ENCODE data around the gene KRTAP10-9. TPM values are rescaled to one million over a fixed set of nuclear protein-coding genes. Genes with fewer than 3 reads are reported as not detected.

KRTAP10-9 gene
- total RNA-seq (2022; extraction: Qiagen RNA extraction; ENCODE audit: low read depth), result not detected in 5 replicates

GRCh38 chr21:44626673-44627143 is at the start of gene KRTAP10-9:
Gene KRTAP10-9, plus strand, starts transcription at chr21:44627093. Its CDS starts 79 bp downstream, at chr21:44627172.

DNA sequence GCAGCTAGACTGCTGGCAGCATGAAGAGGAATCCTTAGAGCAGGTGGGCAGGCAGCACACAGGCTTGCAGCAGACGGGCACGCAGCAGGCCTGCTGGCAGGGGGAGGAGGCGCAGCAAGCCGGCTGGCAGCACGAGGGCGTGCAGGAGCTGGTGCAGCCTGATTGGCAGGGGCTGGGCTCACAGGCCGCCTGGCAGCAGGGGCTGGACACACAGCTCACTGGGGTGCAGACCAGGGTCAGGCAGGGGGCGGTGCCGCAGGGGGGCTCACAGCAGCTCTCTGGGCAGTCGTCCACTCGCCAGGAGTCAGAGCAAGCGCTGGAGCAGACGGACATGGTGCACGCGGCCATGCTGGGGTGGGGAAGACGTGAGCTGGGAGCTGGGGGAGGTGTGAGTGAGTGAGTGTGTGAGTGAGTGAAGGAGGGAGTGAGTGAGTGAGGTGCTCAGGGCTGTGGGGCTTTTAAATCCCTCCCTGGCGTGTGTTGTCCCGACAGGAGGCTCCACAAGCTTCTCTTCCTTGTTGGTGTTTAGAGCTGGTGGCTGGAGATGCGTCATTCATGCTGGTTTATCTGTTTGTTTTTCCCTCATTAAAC is 46.6 kb upstream of the KRTAP10-9 start, which contains the start of gene KRTAP10-5:
Gene KRTAP10-5 (minus strand): TSS at position 374 of the 591 bp plus-strand sequence. CDS start 26 bp downstream, at position 348.

GRCh38 chr21:44592446-44593311 is 34.2 kb upstream of the KRTAP10-9 start, which contains the start of gene KRTAP10-6:
Gene KRTAP10-6, minus strand, starts transcription at chr21:44592505. Its CDS starts 21 bp downstream, at chr21:44592484.

GRCh38 chr21:44600118-44600978 is 26.5 kb upstream of the KRTAP10-9 start, which contains the start of gene KRTAP10-7:
Gene KRTAP10-7, plus strand, starts transcription at chr21:44600597. Its CDS starts 25 bp downstream, at chr21:44600622.

GRCh38 chr21:44612029-44612486 is 14.8 kb upstream of the KRTAP10-9 start, which contains the start of gene KRTAP10-8:
Gene KRTAP10-8, plus strand, starts transcription at chr21:44612079. Its CDS starts 22 bp downstream, at chr21:44612101.

DNA sequence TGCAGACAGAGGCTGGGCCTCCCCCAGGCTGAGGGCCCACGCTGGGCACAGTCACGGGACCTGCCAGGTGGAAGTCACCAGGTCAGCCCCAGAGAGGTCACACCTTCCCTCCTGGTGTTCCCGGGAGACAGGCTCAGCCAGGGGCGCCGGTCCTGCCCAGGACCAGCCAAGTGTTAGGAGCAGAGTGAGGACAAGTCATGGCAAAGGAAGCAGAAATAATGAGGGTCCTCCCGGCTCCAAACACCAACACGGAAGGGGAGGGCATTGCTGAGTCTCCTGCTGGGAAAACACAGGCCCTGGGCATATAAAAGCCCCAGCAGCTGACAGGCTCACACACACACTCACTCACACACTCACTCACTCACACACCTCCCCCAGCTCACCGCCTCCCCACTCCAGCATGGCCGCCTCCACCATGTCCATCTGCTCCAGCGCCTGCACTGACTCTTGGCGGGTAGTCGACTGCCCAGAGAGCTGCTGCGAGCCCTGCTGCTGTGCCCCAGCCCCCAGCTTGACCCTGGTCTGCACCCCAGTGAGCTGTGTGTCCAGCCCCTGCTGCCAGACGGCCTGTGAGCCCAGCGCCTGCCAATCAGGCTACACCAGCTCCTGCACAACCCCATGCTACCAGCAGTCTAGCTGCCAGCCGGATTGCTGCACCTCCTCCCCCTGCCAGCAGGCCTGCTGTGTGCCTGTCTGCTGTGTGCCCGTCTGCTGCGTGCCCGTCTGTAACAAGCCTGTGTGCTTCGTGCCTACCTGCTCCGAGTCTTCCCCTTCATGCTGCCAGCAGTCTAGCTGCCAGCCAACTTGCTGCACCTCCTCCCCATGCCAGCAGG is 10.3 kb downstream of the KRTAP10-9 start, which contains the start of gene KRTAP10-10:
Gene KRTAP10-10 (plus strand): TSS at position 339 of the 833 bp plus-strand sequence. CDS start 62 bp downstream, at position 401.

DNA sequence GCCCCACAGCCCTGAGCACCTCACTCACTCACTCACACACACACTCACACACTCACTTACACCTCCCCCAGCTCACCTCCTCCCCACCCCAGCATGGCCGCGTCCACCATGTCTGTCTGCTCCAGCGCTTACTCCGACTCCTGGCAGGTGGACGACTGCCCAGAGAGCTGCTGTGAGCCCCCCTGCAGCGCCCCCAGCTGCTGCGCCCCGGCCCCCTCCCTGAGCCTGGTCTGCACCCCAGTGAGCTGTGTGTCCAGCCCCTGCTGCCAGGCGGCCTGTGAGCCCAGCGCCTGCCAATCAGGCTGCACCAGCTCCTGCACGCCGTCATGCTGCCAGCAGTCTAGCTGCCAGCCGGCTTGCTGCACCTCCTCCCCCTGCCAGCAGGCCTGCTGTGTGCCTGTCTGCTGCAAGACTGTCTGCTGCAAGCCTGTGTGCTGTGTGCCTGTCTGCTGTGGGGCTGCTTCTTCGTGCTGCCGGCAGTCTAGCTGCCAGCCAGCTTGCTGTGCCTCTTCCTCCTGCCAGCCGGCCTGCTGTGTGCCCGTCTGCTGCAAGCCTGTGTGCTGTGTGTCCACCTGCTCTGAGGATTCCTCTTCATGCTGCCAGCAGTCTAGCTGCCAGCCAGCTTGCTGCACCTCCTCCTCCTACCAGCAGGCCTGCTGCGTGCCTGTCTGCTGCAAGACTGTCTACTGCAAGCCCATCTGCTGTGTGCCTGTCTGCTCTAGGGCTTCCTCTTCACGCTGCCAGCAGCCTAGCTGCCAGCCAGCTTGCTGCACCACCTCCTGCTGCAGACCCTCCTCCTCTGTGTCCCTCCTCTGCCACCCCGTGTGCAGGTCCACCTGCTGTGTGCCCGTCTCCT is 19.7 kb downstream of the KRTAP10-9 start, which contains the start of gene KRTAP10-11:
Gene KRTAP10-11 (plus strand): TSS at position 49 of the 856 bp plus-strand sequence. CDS start 45 bp downstream, at position 94.

DNA sequence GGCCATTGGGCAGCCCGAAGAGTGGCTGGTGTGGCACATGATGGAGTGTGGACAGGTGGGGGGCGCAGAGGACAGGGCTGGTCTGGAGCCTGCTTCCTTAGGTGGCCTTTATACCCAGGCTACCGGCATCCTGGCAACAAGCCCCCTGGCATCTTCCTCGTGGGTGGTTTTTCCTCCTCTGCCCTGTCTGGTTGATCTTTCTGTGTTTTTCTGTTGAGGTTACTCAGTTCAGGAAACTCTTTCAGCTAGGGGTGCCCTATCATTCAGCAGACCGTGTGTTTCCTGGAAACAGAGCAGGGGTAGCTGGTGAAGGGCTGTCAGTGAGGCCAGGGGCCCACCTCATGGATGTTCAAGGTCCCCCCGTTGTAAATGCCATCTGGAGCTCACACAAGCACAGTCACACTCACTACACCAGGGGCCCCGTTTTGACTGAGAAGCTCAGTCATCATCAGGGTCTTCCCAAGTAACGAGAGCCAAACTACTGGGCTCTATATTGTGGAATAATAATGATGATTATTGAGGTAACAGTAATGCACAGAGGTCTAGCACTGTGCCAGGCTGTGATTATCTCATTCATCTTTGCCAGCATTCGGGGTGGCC is 27.8 kb downstream of the KRTAP10-9 start, which contains the start of gene KRTAP12-4:
Gene KRTAP12-4 (minus strand): TSS at position 84 of the 600 bp plus-strand sequence. CDS start 45 bp downstream, at position 39.

GRCh38 chr21:44657635-44658540 is 31.0 kb downstream of the KRTAP10-9 start, which contains the start of gene KRTAP12-3:
Gene KRTAP12-3, plus strand, starts transcription at chr21:44657932. Its CDS starts 48 bp downstream, at chr21:44657980.

DNA sequence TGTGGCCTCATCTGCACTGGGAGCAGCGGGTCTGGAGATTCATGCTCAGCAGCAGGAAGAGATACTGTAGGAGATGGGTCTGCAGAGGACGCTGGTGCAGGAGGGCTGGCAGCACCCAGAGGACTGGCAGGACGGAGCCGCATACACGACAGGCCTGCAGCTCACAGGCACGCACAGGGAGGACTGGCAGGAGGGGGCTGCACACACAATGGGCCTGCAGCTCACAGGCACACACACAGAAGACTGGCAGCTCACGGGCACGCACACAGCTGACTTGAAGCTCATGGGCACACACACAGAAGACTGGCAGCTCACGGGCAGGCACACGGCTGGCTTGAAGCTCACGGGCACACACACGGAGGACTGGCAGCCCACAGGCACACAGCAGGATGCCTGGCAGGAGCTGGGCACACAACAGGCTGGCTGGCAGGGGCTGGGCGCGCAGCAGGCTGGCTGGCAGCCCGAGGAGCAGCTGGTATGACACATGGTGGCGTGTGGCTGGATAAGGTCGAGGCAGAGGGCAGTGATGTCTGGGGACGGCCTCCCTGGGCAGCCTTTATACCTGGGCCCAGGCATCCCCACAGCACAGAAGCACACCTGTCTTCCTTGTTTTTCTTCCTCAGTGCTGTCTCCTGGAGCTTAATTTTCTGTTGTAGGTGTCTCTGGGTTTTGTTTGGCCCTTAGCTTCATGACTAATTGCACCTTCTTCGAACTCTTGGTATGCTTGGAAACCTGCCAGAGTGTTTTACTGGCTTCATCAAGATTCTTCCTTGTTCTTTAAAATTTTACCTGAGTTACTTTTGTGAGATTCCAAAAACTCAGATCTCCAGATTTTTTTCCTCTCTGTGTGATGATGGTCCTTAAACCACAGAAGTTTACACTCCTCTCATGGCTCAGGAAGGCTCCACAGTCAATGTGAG is 39.8 kb downstream of the KRTAP10-9 start, which contains the start of gene KRTAP12-2:
Gene KRTAP12-2 (minus strand): TSS at position 527 of the 920 bp plus-strand sequence. CDS start 41 bp downstream, at position 486.

Other genes with a start within 250 kb of the KRTAP10-9 start
- gene LRRC3, start 171.6 kb upstream of the KRTAP10-9 start, total RNA-seq (2022; extraction: Qiagen RNA extraction; ENCODE audit: low read depth), result 0.95 to 2.4 TPM (median 1.9 TPM) in 5 replicates
- not detected in 5 replicates for gene KRTAP10-1, start 86.9 kb upstream of the KRTAP10-9 start, total RNA-seq (2022; extraction: Qiagen RNA extraction; ENCODE audit: low read depth)
- gene KRTAP10-2, start 75.6 kb upstream of the KRTAP10-9 start, total RNA-seq (2022; extraction: Qiagen RNA extraction; ENCODE audit: low read depth), result not detected in 5 replicates
- gene KRTAP10-3, start 68.3 kb upstream of the KRTAP10-9 start, total RNA-seq (2022; extraction: Qiagen RNA extraction; ENCODE audit: low read depth), result not detected in 5 replicates
- gene KRTAP10-4, start 53.4 kb upstream of the KRTAP10-9 start, total RNA-seq (2022; extraction: Qiagen RNA extraction; ENCODE audit: low read depth), result not detected in 5 replicates
- gene KRTAP10-5, start 46.5 kb upstream of the KRTAP10-9 start, total RNA-seq (2022; extraction: Qiagen RNA extraction; ENCODE audit: low read depth), result not detected in 5 replicates
- not detected in 5 replicates for gene KRTAP10-6, start 34.6 kb upstream of the KRTAP10-9 start, total RNA-seq (2022; extraction: Qiagen RNA extraction; ENCODE audit: low read depth)
- gene KRTAP10-7, start 26.5 kb upstream of the KRTAP10-9 start, total RNA-seq (2022; extraction: Qiagen RNA extraction; ENCODE audit: low read depth), result not detected in 5 replicates
- gene KRTAP10-8, start 15.0 kb upstream of the KRTAP10-9 start, total RNA-seq (2022; extraction: Qiagen RNA extraction; ENCODE audit: low read depth), result not detected in 5 replicates
- gene KRTAP10-10, start 10.3 kb downstream of the KRTAP10-9 start, total RNA-seq (2022; extraction: Qiagen RNA extraction; ENCODE audit: low read depth), result not detected in 5 replicates
- gene KRTAP10-11, start 19.3 kb downstream of the KRTAP10-9 start, total RNA-seq (2022; extraction: Qiagen RNA extraction; ENCODE audit: low read depth), result not detected in 5 replicates
- not detected in 5 replicates for gene KRTAP12-4, start 27.6 kb downstream of the KRTAP10-9 start, total RNA-seq (2022; extraction: Qiagen RNA extraction; ENCODE audit: low read depth)
- not detected in 5 replicates for gene KRTAP12-3, start 30.8 kb downstream of the KRTAP10-9 start, total RNA-seq (2022; extraction: Qiagen RNA extraction; ENCODE audit: low read depth)
- gene KRTAP12-2, start 39.8 kb downstream of the KRTAP10-9 start, total RNA-seq (2022; extraction: Qiagen RNA extraction; ENCODE audit: low read depth), result not detected in 5 replicates
- gene KRTAP12-1, start 55.1 kb downstream of the KRTAP10-9 start, total RNA-seq (2022; extraction: Qiagen RNA extraction; ENCODE audit: low read depth), result not detected in 5 replicates
- gene KRTAP10-12, start 70.1 kb downstream of the KRTAP10-9 start, total RNA-seq (2022; extraction: Qiagen RNA extraction; ENCODE audit: low read depth), result not detected in 5 replicates
- not detected in 5 replicates for gene TSPEAR, start 84.5 kb downstream of the KRTAP10-9 start, total RNA-seq (2022; extraction: Qiagen RNA extraction; ENCODE audit: low read depth)
- gene UBE2G2, start 174.7 kb downstream of the KRTAP10-9 start, total RNA-seq (2022; extraction: Qiagen RNA extraction; ENCODE audit: low read depth), result 27.7 to 38.3 TPM (median 35.9 TPM) in 5 replicates
- 47.7 to 70.0 TPM (median 65.5 TPM) in 5 replicates for gene SUMO3, start 191.0 kb downstream of the KRTAP10-9 start, total RNA-seq (2022; extraction: Qiagen RNA extraction; ENCODE audit: low read depth)
- 87.3 to 105 TPM (median 98.5 TPM) in 5 replicates for gene PTTG1IP, start 246.6 kb downstream of the KRTAP10-9 start, total RNA-seq (2022; extraction: Qiagen RNA extraction; ENCODE audit: low read depth)